Forelimb muscle (tissue), 1 donor: Measurements from ENCODE around the gene GOLGA6L1. TPM values are rescaled to one million over a fixed set of nuclear protein-coding genes. Genes with fewer than 3 reads are reported as not detected.
"Not testable (repeated sequence)": the region's sequence is repeated elsewhere in the genome, so short reads cannot be mapped to it uniquely, and the experiment has no call there.

Source experiments
- DNase-seq: peaks from one replicate; pipeline ENCODE4 v3.0.0-alpha.2; 2013; ENCODE audit warnings: low read depth
- polyA plus RNA-seq: library from polyadenylated mRNA; unstranded; fragments of 120-200 nt; gene quantifications from one replicate; pipeline ENCODE4 v1.2.1, GENCODE V29; 2013; ENCODE audit not compliant: insufficient read length

GOLGA6L1 gene
- not detected for polyA plus RNA-seq

- DNase-seq = not testable (repeated sequence)
Observed at GRCh38 chr15:23136722-23137121, at the start of gene GOLGA6L1. Gene GOLGA6L1 (minus strand): TSS chr15:23136822. CDS start chr15:23136731, 91 bp downstream.

- not testable (repeated sequence) for DNase-seq
Observed at GRCh38 chr15:23181201-23181600, 44.6 kb upstream of the GOLGA6L1 start.

GRCh38 chr15:23180547-23180927 lies 43.9 kb upstream of the GOLGA6L1 start:
- not testable (repeated sequence) for DNase-seq

GRCh38 chr15:23179768-23180546 lies 43.3 kb upstream of the GOLGA6L1 start:
- DNase-seq = not testable (repeated sequence)

- not testable (repeated sequence) for DNase-seq
Observed at GRCh38 chr15:23176683-23177082, 40.1 kb upstream of the GOLGA6L1 start.

GRCh38 chr15:23175606-23176005 lies 39.0 kb upstream of the GOLGA6L1 start:
- DNase-seq = not testable (repeated sequence)

- not testable (repeated sequence) for DNase-seq
Observed at GRCh38 chr15:23174609-23175140, 38.1 kb upstream of the GOLGA6L1 start.

GRCh38 chr15:23132787-23133186 lies 3.8 kb downstream of the GOLGA6L1 start:
- DNase-seq = not testable (repeated sequence)

GRCh38 chr15:23118208-23118607 lies 18.4 kb downstream of the GOLGA6L1 start:
- no peak for DNase-seq

GRCh38 chr15:23095796-23096195 lies 40.8 kb downstream of the GOLGA6L1 start:
- DNase-seq = no peak

- no peak for DNase-seq
Observed at GRCh38 chr15:23083115-23083514, 53.5 kb downstream of the GOLGA6L1 start.

GRCh38 chr15:23081996-23082737 lies 54.5 kb downstream of the GOLGA6L1 start:
- DNase-seq = not testable (repeated sequence)

- no peak for DNase-seq
Observed at GRCh38 chr15:23081271-23081670, 55.4 kb downstream of the GOLGA6L1 start.

- no peak for DNase-seq
Observed at GRCh38 chr15:23079766-23080165, 56.9 kb downstream of the GOLGA6L1 start.

Other genes with a start within 250 kb of the GOLGA6L1 start
- gene CYFIP1, start 156.5 kb downstream of the GOLGA6L1 start, polyA plus RNA-seq = 49.3 TPM
- gene TUBGCP5, start 97.3 kb downstream of the GOLGA6L1 start, polyA plus RNA-seq = 14.7 TPM
- not detected for gene GOLGA6L26, start 197.4 kb upstream of the GOLGA6L1 start, polyA plus RNA-seq
- gene GOLGA8S, start 217.9 kb upstream of the GOLGA6L1 start, polyA plus RNA-seq = 0.92 TPM